ENCODE measurements around the gene DNAJA2.

- TF ChIP-seq JUN (IDR thresholded peaks at IDR 0.05; ENCODE audit: borderline replicate concordance, insufficient read depth, insufficient read length, low read depth) (no peak), POLR2A (IDR thresholded peaks at IDR 0.05; ENCODE audit: low read depth, low read length) (no peak), CTCF (IDR thresholded peaks at IDR 0.05; ENCODE audit: extremely low read depth in 1 of 2, insufficient read depth in 1 of 2, low read depth in 1 of 2, low read length in 2 of 2) (no peak), EZH2 (IDR thresholded peaks at IDR 0.05; ENCODE audit: borderline replicate concordance, low read depth, low read length, severe bottlenecking) (no peak), MAX (IDR thresholded peaks at IDR 0.05; ENCODE audit: insufficient read depth, insufficient read length) (no peak), GATA2 (IDR thresholded peaks at IDR 0.05; ENCODE audit: insufficient read depth, insufficient read length, low read depth, low read length) (no peak), POLR2AphosphoS5 (IDR thresholded peaks at IDR 0.05; ENCODE audit: insufficient read depth, low read depth, low read length) (no peak), FOS (IDR thresholded peaks at IDR 0.05; ENCODE audit: borderline replicate concordance, insufficient read depth, low read length) (no peak)
These were observed 67.0 kb downstream of the DNAJA2 start for GRCh38 chr16:46906360-46907060.
